ENCODE measurements around the gene TRMT10C. TPM values are rescaled to one million over a fixed set of nuclear protein-coding genes. Genes with fewer than 3 reads are reported as not detected.
"Not testable (repeated sequence)": the region's sequence is repeated elsewhere in the genome, so short reads cannot be mapped to it uniquely, and the experiment has no call there.

Gene TRMT10C
- total RNA-seq, 2 donors from 2014 or later, result 27.8 to 29.5 TPM

- Mint-ChIP-seq H3K4me3 (peak overlapping the region; percentile 46), H3K27ac (no peak overlapping the region), H3K4me1 (peaks cover 25% of the 10 kb centered on the region), H3K27me3 (no peaks in the 10 kb centered on the region), H3K36me3 (ENCODE audit: low read depth) (no peaks in the 10 kb centered on the region)
- DNase-seq (no peak), ATAC-seq (no peak)
- no peaks in the 10 kb centered on the region for H3K9me3 ChIP-seq (ENCODE audit: control insufficient read depth, low read length, poor library complexity, severe bottlenecking)
Observed at GRCh38 chr3:101532783-101533602, 28.7 kb upstream of the TRMT10C start.

- H3K27ac Mint-ChIP-seq, result no peak overlapping the region
Observed at GRCh38 chr3:101533603-101533968, 28.1 kb upstream of the TRMT10C start.

GRCh38 chr3:101535221-101535620 lies 26.4 kb upstream of the TRMT10C start:
- Mint-ChIP-seq H3K27me3 (no peaks in the 10 kb centered on the region), H3K36me3 (ENCODE audit: low read depth) (no peaks in the 10 kb centered on the region), H3K4me3 (no peak overlapping the region), H3K4me1 (peaks cover 20% of the 10 kb centered on the region), H3K27ac (no peak overlapping the region)
- ATAC-seq, result no peak
- no peak for DNase-seq
- no peaks in the 10 kb centered on the region for H3K9me3 ChIP-seq (ENCODE audit: control insufficient read depth, low read length, poor library complexity, severe bottlenecking)

More at GRCh38 chr3:101533603-101533968, 28.1 kb upstream of the TRMT10C start:
- H3K9me3 ChIP-seq (ENCODE audit: control insufficient read depth, low read length, poor library complexity, severe bottlenecking), result no peaks in the 10 kb centered on the region
- no peaks in the 10 kb centered on the region for H3K36me3 Mint-ChIP-seq (ENCODE audit: low read depth)
- DNase-seq (no peak), ATAC-seq (no peak)
- H3K4me3 Mint-ChIP-seq, result no peak overlapping the region
- peaks cover 25% of the 10 kb centered on the region for H3K4me1 Mint-ChIP-seq
- H3K27me3 Mint-ChIP-seq, result no peaks in the 10 kb centered on the region

- H3K36me3 Mint-ChIP-seq (ENCODE audit: low read depth), result no peaks in the 10 kb centered on the region
Observed at GRCh38 chr3:101536266-101536665, 25.4 kb upstream of the TRMT10C start.

GRCh38 chr3:101536955-101537354 lies 24.7 kb upstream of the TRMT10C start:
- not testable (repeated sequence) for DNase-seq; ATAC-seq; H3K4me1 Mint-ChIP-seq; H3K27me3 Mint-ChIP-seq; H3K27ac Mint-ChIP-seq; H3K4me3 Mint-ChIP-seq; H3K9me3 ChIP-seq (ENCODE audit: control insufficient read depth, low read length, poor library complexity, severe bottlenecking); H3K36me3 Mint-ChIP-seq (ENCODE audit: low read depth)

More at GRCh38 chr3:101536266-101536665, 25.4 kb upstream of the TRMT10C start:
- Mint-ChIP-seq H3K4me1 (peaks cover 11% of the 10 kb centered on the region), H3K4me3 (no peak overlapping the region), H3K27me3 (no peaks in the 10 kb centered on the region), H3K27ac (no peak overlapping the region)
- no peak for DNase-seq
- no peaks in the 10 kb centered on the region for H3K9me3 ChIP-seq (ENCODE audit: control insufficient read depth, low read length, poor library complexity, severe bottlenecking)
- no peak for ATAC-seq

GRCh38 chr3:101542957-101543356 lies 18.7 kb upstream of the TRMT10C start:
- peak overlapping the region; percentile 92 for H3K27ac Mint-ChIP-seq
- H3K36me3 Mint-ChIP-seq (ENCODE audit: low read depth), result no peaks in the 10 kb centered on the region
- H3K27me3 Mint-ChIP-seq, result no peaks in the 10 kb centered on the region
- no peak for DNase-seq
- ATAC-seq, result peak; percentile 74
- H3K4me3 Mint-ChIP-seq, result peak overlapping the region; percentile 42
- H3K9me3 ChIP-seq (ENCODE audit: control insufficient read depth, low read length, poor library complexity, severe bottlenecking), result no peaks in the 10 kb centered on the region
- peaks cover 17% of the 10 kb centered on the region for H3K4me1 Mint-ChIP-seq

- H3K4me3 Mint-ChIP-seq, result peak overlapping the region; percentile 61
- DNase-seq, result no peak
- H3K9me3 ChIP-seq (ENCODE audit: control insufficient read depth, low read length, poor library complexity, severe bottlenecking), result no peaks in the 10 kb centered on the region
- no peaks in the 10 kb centered on the region for H3K36me3 Mint-ChIP-seq (ENCODE audit: low read depth)
- peaks cover 27% of the 10 kb centered on the region for H3K4me1 Mint-ChIP-seq
- no peaks in the 10 kb centered on the region for H3K27me3 Mint-ChIP-seq
- peak overlapping the region; percentile 92 for H3K27ac Mint-ChIP-seq
- ATAC-seq, result peak; percentile 50
Observed at GRCh38 chr3:101544161-101544850, 17.4 kb upstream of the TRMT10C start.

- H3K36me3 Mint-ChIP-seq (ENCODE audit: low read depth), result peaks cover 3% of the 10 kb centered on the region
- H3K27me3 Mint-ChIP-seq, result no peaks in the 10 kb centered on the region
- no peak for DNase-seq
- peak overlapping the region; percentile 85 for H3K27ac Mint-ChIP-seq
- ATAC-seq, result peak; percentile 27
- H3K9me3 ChIP-seq (ENCODE audit: control insufficient read depth, low read length, poor library complexity, severe bottlenecking), result no peaks in the 10 kb centered on the region
- H3K4me3 Mint-ChIP-seq, result no peak overlapping the region
- peaks cover 20% of the 10 kb centered on the region for H3K4me1 Mint-ChIP-seq
Observed at GRCh38 chr3:101548527-101549105, 13.1 kb upstream of the TRMT10C start.

GRCh38 chr3:101549473-101549872 lies 12.2 kb upstream of the TRMT10C start:
- Mint-ChIP-seq H3K4me3 (no peak overlapping the region), H3K36me3 (ENCODE audit: low read depth) (peaks cover 3% of the 10 kb centered on the region), H3K4me1 (peaks cover 11% of the 10 kb centered on the region), H3K27me3 (no peaks in the 10 kb centered on the region), H3K27ac (peak overlapping the region; percentile 85)
- no peak for DNase-seq
- ATAC-seq, result no peak
- no peaks in the 10 kb centered on the region for H3K9me3 ChIP-seq (ENCODE audit: control insufficient read depth, low read length, poor library complexity, severe bottlenecking)

GRCh38 chr3:101551359-101552081 lies 10.1 kb upstream of the TRMT10C start:
- not testable (repeated sequence) for H3K9me3 ChIP-seq (ENCODE audit: control insufficient read depth, low read length, poor library complexity, severe bottlenecking); H3K4me1 Mint-ChIP-seq; ATAC-seq; H3K36me3 Mint-ChIP-seq (ENCODE audit: low read depth); H3K27me3 Mint-ChIP-seq; H3K27ac Mint-ChIP-seq; DNase-seq; H3K4me3 Mint-ChIP-seq

- H3K27me3 Mint-ChIP-seq; H3K9me3 ChIP-seq (ENCODE audit: control insufficient read depth, low read length, poor library complexity, severe bottlenecking); H3K27ac Mint-ChIP-seq; ATAC-seq; H3K36me3 Mint-ChIP-seq (ENCODE audit: low read depth); H3K4me3 Mint-ChIP-seq; H3K4me1 Mint-ChIP-seq; DNase-seq: not testable (repeated sequence)
Observed at GRCh38 chr3:101553381-101553780, 8.3 kb upstream of the TRMT10C start.

GRCh38 chr3:101556064-101556463 lies 5.6 kb upstream of the TRMT10C start:
- Mint-ChIP-seq H3K36me3 (ENCODE audit: low read depth) (peaks cover 7% of the 10 kb centered on the region), H3K4me3 (no peak overlapping the region), H3K27ac (no peak overlapping the region), H3K4me1 (peaks cover 3% of the 10 kb centered on the region), H3K27me3 (peaks cover 15% of the 10 kb centered on the region)
- no peak for DNase-seq
- no peak for ATAC-seq
- H3K9me3 ChIP-seq (ENCODE audit: control insufficient read depth, low read length, poor library complexity, severe bottlenecking), result no peaks in the 10 kb centered on the region

Measured in T-helper 17 cell (primary cell).